ENCODE results near the gene MED22. TPM values are rescaled to one million over a fixed set of nuclear protein-coding genes. Genes with fewer than 3 reads are reported as not detected.

Gene MED22
- total RNA-seq, 1 donor from 2014 or later: 52.2 TPM

- Histone ChIP-seq H3K27me3 (no peaks in the 10 kb centered on the region), H3K4me1 (peaks cover 10 to 16% of the 10 kb centered on the region in 2 donors)
- intact Hi-C loops (cut with DNase I): loop anchor here (1.0 to 5.0 kb wide), 5 partner anchors 8 to 131 kb away; partner anchors contain the start of genes MED22, REXO4, RPL7A and STKLD1
Observed at GRCh38 chr9:133356391-133357091, 8.6 kb upstream of the MED22 start, which contains the start of the genes SURF1 and SURF2. Gene SURF1 (minus strand): TSS chr9:133356487. CDS start chr9:133356453, 34 bp downstream. Gene SURF2 (plus strand): TSS chr9:133356550. CDS start chr9:133356593, 43 bp downstream.

GRCh38 chr9:133355881-133356357 is 8.0 kb upstream of the MED22 start:
- peaks cover 24 to 28% of the 10 kb centered on the region in 2 donors for H3K36me3 ChIP-seq
- no peak for DNase-seq (ENCODE audit: low spot score in 2 of 2)
- H3K27me3 ChIP-seq: no peaks in the 10 kb centered on the region
- H3K4me1 ChIP-seq: peaks cover 10 to 16% of the 10 kb centered on the region in 2 donors
- H3K4me3 ChIP-seq: peak overlapping the region; percentile 70 to 87
- no peak for TF ChIP-seq CTCF (IDR thresholded peaks at IDR 0.05)
- intact Hi-C loops (cut with DNase I): loop anchor here (1.0 to 5.0 kb wide), 5 partner anchors 8 to 131 kb away; partner anchors contain the start of genes MED22, REXO4, RPL7A and STKLD1
- no peaks in the 10 kb centered on the region for H3K9me3 ChIP-seq
- peak overlapping the region; percentile 47 to 72 for H3K27ac ChIP-seq

More at GRCh38 chr9:133356391-133357091, 8.6 kb upstream of the MED22 start, which contains the start of the genes SURF1 and SURF2:
- no peaks in the 10 kb centered on the region for H3K9me3 ChIP-seq
- H3K36me3 ChIP-seq: peaks cover 19 to 28% of the 10 kb centered on the region in 2 donors
- TF ChIP-seq CTCF (IDR thresholded peaks at IDR 0.05): no peak
- H3K27ac ChIP-seq: peak within 1 kb of the TSS; percentile 47 to 72
- DNase-seq (ENCODE audit: low spot score in 2 of 2): peak; percentile 52 to 92
- H3K4me3 ChIP-seq: peak within 1 kb of the TSS; percentile 70 to 87

- peaks cover 34 to 36% of the 10 kb centered on the region in 2 donors for H3K36me3 ChIP-seq
- intact Hi-C loops (cut with DNase I): loop anchor here (5.0 kb wide), 2 partner anchors 63 to 133 kb away; partner anchors contain the start of gene REXO4
- peaks cover 10 to 16% of the 10 kb centered on the region in 2 donors for H3K4me1 ChIP-seq
- no peak overlapping the region for H3K4me3 ChIP-seq
- no peaks in the 10 kb centered on the region for H3K9me3 ChIP-seq
- H3K27me3 ChIP-seq: no peaks in the 10 kb centered on the region
- H3K27ac ChIP-seq: no peak overlapping the region
- no peak for DNase-seq (ENCODE audit: low spot score in 2 of 2)
- no peak for TF ChIP-seq CTCF (IDR thresholded peaks at IDR 0.05)
Observed at GRCh38 chr9:133354766-133355165, 6.8 kb upstream of the MED22 start.

GRCh38 chr9:133353548-133353947 is 5.6 kb upstream of the MED22 start:
- Histone ChIP-seq H3K4me3 (no peak overlapping the region), H3K9me3 (no peaks in the 10 kb centered on the region), H3K4me1 (peaks cover 10 to 25% of the 10 kb centered on the region in 2 donors), H3K36me3 (peaks cover 41% of the 10 kb centered on the region in 2 donors), H3K27ac (no peak overlapping the region), H3K27me3 (no peaks in the 10 kb centered on the region)
- no peak for TF ChIP-seq CTCF (IDR thresholded peaks at IDR 0.05)
- intact Hi-C loops (cut with DNase I): no loop called here
- no peak for DNase-seq (ENCODE audit: low spot score in 2 of 2)

GRCh38 chr9:133352635-133353340 is 4.9 kb upstream of the MED22 start:
- Histone ChIP-seq H3K27ac (no peak overlapping the region), H3K9me3 (no peaks in the 10 kb centered on the region), H3K4me1 (peaks cover 10 to 25% of the 10 kb centered on the region in 2 donors), H3K4me3 (no peak overlapping the region), H3K36me3 (peaks cover 41% of the 10 kb centered on the region in 2 donors), H3K27me3 (no peaks in the 10 kb centered on the region)
- DNase-seq (ENCODE audit: low spot score in 2 of 2): no peak
- TF ChIP-seq CTCF (IDR thresholded peaks at IDR 0.05): no peak
- intact Hi-C loops (cut with DNase I): no loop called here

Data from ascending aorta (tissue), 2 donors.